SJSA1 (cell line): ENCODE results near the gene AGTR1. TPM values are rescaled to one million over a fixed set of nuclear protein-coding genes. Genes with fewer than 3 reads are reported as not detected.
"Not testable (repeated sequence)": the region's sequence is repeated elsewhere in the genome, so short reads cannot be mapped to it uniquely, and the experiment has no call there.

ENCODE experiments used
- DNase-seq, 2 experiments: peaks; one replicate each; pipeline ENCODE4 v3.0.0-alpha.2; 2015 to 2020; ENCODE audit warnings: low spot score in 2 of 2, low read depth in 1 of 2
- H3K27ac ChIP-seq: fragments of 250-450 bp; sonication (Bioruptor Pico); 2 replicates; pipeline ENCODE4 v1.5.1; 2020; ENCODE audit warnings: mild to moderate bottlenecking, moderate library complexity
- H3K27me3 ChIP-seq: fragments of 250-450 bp; sonication (Bioruptor Pico); replicated peaks from 2 replicates; pipeline ENCODE4 v1.5.1; 2020; ENCODE audit warnings: mild to moderate bottlenecking, moderate library complexity
- H3K36me3 ChIP-seq: fragments of 250-450 bp; sonication (Bioruptor Pico); 2 replicates; pipeline ENCODE4 v1.5.1; 2020; ENCODE audit warnings: mild to moderate bottlenecking
- H3K4me1 ChIP-seq: fragments of 250-450 bp; sonication (Bioruptor Pico); replicated peaks from 2 replicates; pipeline ENCODE4 v1.6.1; 2021; ENCODE audit warnings: mild to moderate bottlenecking
- H3K4me3 ChIP-seq: fragments of 250-450 bp; sonication (Bioruptor Pico); 2 replicates; pipeline ENCODE4 v1.5.1; 2020; ENCODE audit warnings: mild to moderate bottlenecking
- H3K9me3 ChIP-seq: fragments of 250-450 bp; sonication (Bioruptor Pico); replicated peaks from 2 replicates; pipeline ENCODE4 v1.5.1; 2020; ENCODE audit warnings: mild to moderate bottlenecking
- total RNA-seq: library from RNA; depleted of rRNA; stranded (reverse); fragments of >200 nt; shearing (Covaris generic); gene quantifications from 2 replicates; pipeline ENCODE4 v1.2.3, GENCODE V29; 2014

Gene AGTR1
- total RNA-seq, 1 experiment from 2014 or later: not detected

- H3K4me1 ChIP-seq: no peaks in the 10 kb centered on the region
- H3K27me3 ChIP-seq: no peaks in the 10 kb centered on the region; the same call in 1 of the 2 replicates
- H3K9me3 ChIP-seq: no peaks in the 10 kb centered on the region
- H3K4me3 ChIP-seq: no peak overlapping the region
- H3K27ac ChIP-seq: no peak overlapping the region
- no peak for DNase-seq
- no peaks in the 10 kb centered on the region for H3K36me3 ChIP-seq
These were observed 33.0 kb downstream of the AGTR1 start for GRCh38 chr3:148730676-148731075.

GRCh38 chr3:148735597-148735996 is 37.9 kb downstream of the AGTR1 start:
- Histone ChIP-seq H3K4me3 (no peak overlapping the region), H3K4me1 (no peaks in the 10 kb centered on the region), H3K36me3 (no peaks in the 10 kb centered on the region), H3K27ac (no peak overlapping the region), H3K27me3 (no peaks in the 10 kb centered on the region; the same call in 1 of the 2 replicates), H3K9me3 (no peaks in the 10 kb centered on the region)
- DNase-seq: no peak

GRCh38 chr3:148736086-148736485 is 38.4 kb downstream of the AGTR1 start:
- H3K9me3 ChIP-seq: no peaks in the 10 kb centered on the region
- H3K4me1 ChIP-seq: no peaks in the 10 kb centered on the region
- DNase-seq: no peak
- H3K36me3 ChIP-seq: no peaks in the 10 kb centered on the region
- H3K27ac ChIP-seq: no peak overlapping the region
- no peaks in the 10 kb centered on the region; the same call in 1 of the 2 replicates for H3K27me3 ChIP-seq
- H3K4me3 ChIP-seq: no peak overlapping the region

- DNase-seq: no peak
- no peaks in the 10 kb centered on the region for H3K4me1 ChIP-seq
- no peak overlapping the region for H3K27ac ChIP-seq
- H3K9me3 ChIP-seq: no peaks in the 10 kb centered on the region
- no peak overlapping the region for H3K4me3 ChIP-seq
- H3K27me3 ChIP-seq: no peaks in the 10 kb centered on the region; the same call in 1 of the 2 replicates
- no peaks in the 10 kb centered on the region for H3K36me3 ChIP-seq
These were observed 39.4 kb downstream of the AGTR1 start for GRCh38 chr3:148737104-148737530.

- H3K4me1 ChIP-seq: no peaks in the 10 kb centered on the region
- H3K27me3 ChIP-seq: no peaks in the 10 kb centered on the region; the same call in 1 of the 2 replicates
- H3K4me3 ChIP-seq: no peak overlapping the region
- H3K27ac ChIP-seq: no peak overlapping the region
- no peaks in the 10 kb centered on the region for H3K9me3 ChIP-seq
- no peaks in the 10 kb centered on the region for H3K36me3 ChIP-seq
- no peak for DNase-seq
These were observed 42.0 kb downstream of the AGTR1 start for GRCh38 chr3:148739720-148740119.

GRCh38 chr3:148740291-148740690 is 42.6 kb downstream of the AGTR1 start:
- Histone ChIP-seq H3K36me3 (no peaks in the 10 kb centered on the region), H3K9me3 (no peaks in the 10 kb centered on the region), H3K27ac (no peak overlapping the region), H3K4me3 (no peak overlapping the region), H3K4me1 (no peaks in the 10 kb centered on the region), H3K27me3 (no peaks in the 10 kb centered on the region)
- DNase-seq: no peak

GRCh38 chr3:148741219-148741618 is 43.5 kb downstream of the AGTR1 start:
- no peak for DNase-seq
- Histone ChIP-seq H3K9me3 (no peaks in the 10 kb centered on the region), H3K36me3 (no peaks in the 10 kb centered on the region), H3K4me1 (no peaks in the 10 kb centered on the region), H3K27ac (no peak overlapping the region), H3K27me3 (no peaks in the 10 kb centered on the region), H3K4me3 (no peak overlapping the region)

- DNase-seq: no peak
- no peaks in the 10 kb centered on the region for H3K36me3 ChIP-seq
- no peaks in the 10 kb centered on the region for H3K27me3 ChIP-seq
- no peak overlapping the region for H3K27ac ChIP-seq
- H3K4me3 ChIP-seq: no peak overlapping the region
- H3K4me1 ChIP-seq: no peaks in the 10 kb centered on the region
- H3K9me3 ChIP-seq: no peaks in the 10 kb centered on the region
These were observed 44.4 kb downstream of the AGTR1 start for GRCh38 chr3:148742118-148742517.

GRCh38 chr3:148746053-148746452 is 48.4 kb downstream of the AGTR1 start:
- H3K36me3 ChIP-seq: no peaks in the 10 kb centered on the region
- no peaks in the 10 kb centered on the region for H3K27me3 ChIP-seq
- no peak overlapping the region for H3K27ac ChIP-seq
- no peak for DNase-seq
- H3K9me3 ChIP-seq: no peaks in the 10 kb centered on the region
- no peak overlapping the region for H3K4me3 ChIP-seq
- H3K4me1 ChIP-seq: no peaks in the 10 kb centered on the region

- no peaks in the 10 kb centered on the region for H3K27me3 ChIP-seq
- DNase-seq: no peak
- H3K36me3 ChIP-seq: no peaks in the 10 kb centered on the region
- no peaks in the 10 kb centered on the region for H3K9me3 ChIP-seq
- no peak overlapping the region for H3K4me3 ChIP-seq
- no peaks in the 10 kb centered on the region for H3K4me1 ChIP-seq
- no peak overlapping the region for H3K27ac ChIP-seq
These were observed 50.6 kb downstream of the AGTR1 start for GRCh38 chr3:148748283-148748682.

GRCh38 chr3:148750296-148750695 is 52.6 kb downstream of the AGTR1 start:
- Histone ChIP-seq H3K9me3 (no peaks in the 10 kb centered on the region), H3K4me1 (no peaks in the 10 kb centered on the region), H3K36me3 (no peaks in the 10 kb centered on the region), H3K27me3 (no peaks in the 10 kb centered on the region), H3K27ac (no peak overlapping the region), H3K4me3 (no peak overlapping the region)
- DNase-seq: no peak

- no peak overlapping the region for H3K27ac ChIP-seq
These were observed 53.8 kb downstream of the AGTR1 start for GRCh38 chr3:148751461-148751860.

GRCh38 chr3:148753385-148753784 is 55.7 kb downstream of the AGTR1 start:
- H3K4me1 ChIP-seq, H3K27me3 ChIP-seq, H3K9me3 ChIP-seq, H3K36me3 ChIP-seq, H3K4me3 ChIP-seq, DNase-seq, H3K27ac ChIP-seq: not testable (repeated sequence)

More at GRCh38 chr3:148751461-148751860, 53.8 kb downstream of the AGTR1 start:
- H3K4me1 ChIP-seq: no peaks in the 10 kb centered on the region
- no peaks in the 10 kb centered on the region for H3K27me3 ChIP-seq
- H3K9me3 ChIP-seq: no peaks in the 10 kb centered on the region
- no peak for DNase-seq
- no peak overlapping the region for H3K4me3 ChIP-seq
- H3K36me3 ChIP-seq: no peaks in the 10 kb centered on the region

GRCh38 chr3:148755570-148755969 is 57.9 kb downstream of the AGTR1 start:
- Histone ChIP-seq H3K27me3 (no peaks in the 10 kb centered on the region), H3K4me3 (no peak overlapping the region), H3K36me3 (no peaks in the 10 kb centered on the region), H3K9me3 (no peaks in the 10 kb centered on the region), H3K4me1 (no peaks in the 10 kb centered on the region), H3K27ac (no peak overlapping the region)
- DNase-seq: no peak

- Histone ChIP-seq H3K27me3 (no peaks in the 10 kb centered on the region), H3K9me3 (no peaks in the 10 kb centered on the region), H3K4me1 (no peaks in the 10 kb centered on the region), H3K36me3 (no peaks in the 10 kb centered on the region), H3K27ac (no peak overlapping the region), H3K4me3 (no peak overlapping the region)
- DNase-seq: no peak
These were observed 58.6 kb downstream of the AGTR1 start for GRCh38 chr3:148756311-148756710.
